Natural killer cell (primary cell): ENCODE measurements around the gene BOD1L1. TPM values are rescaled to one million over a fixed set of nuclear protein-coding genes. Genes with fewer than 3 reads are reported as not detected.

Source experiments
- ATAC-seq, 3 donors: fragments of 150-1000 bp in 2 of 3; fragments of 200-7000 bp in 1 of 3; cut with Tn5 transposase; 1 replicate in 1 of 3; 2 replicates in 2 of 3; pipeline ENCODE4 v1.10.0; 2021; ENCODE audit warnings: mild to moderate bottlenecking in 2 of 3, moderate library complexity in 2 of 3
- DNase-seq, 2 donors: peaks; one replicate each; pipeline versions ENCODE4 v3.0.0 to v3.0.0-alpha.2; 2013 to 2021; ENCODE audit warnings: mixed read lengths in 1 of 2
- H3K27ac ChIP-seq: one replicate; pipeline ENCODE4 v1.5.1; 2013; ENCODE audit warnings: mild to moderate bottlenecking, low read length
- H3K27me3 ChIP-seq: one replicate; pipeline ENCODE4 v1.6.1; 2013; ENCODE audit warnings: low read length; ENCODE audit not compliant: control insufficient read depth, insufficient read depth
- H3K36me3 ChIP-seq: one replicate; pipeline ENCODE4 v1.6.1; 2013; ENCODE audit warnings: low read length; ENCODE audit not compliant: control insufficient read depth, insufficient read depth
- H3K4me1 ChIP-seq: one replicate; pipeline ENCODE4 v1.6.1; 2013; ENCODE audit warnings: low read length; ENCODE audit not compliant: control insufficient read depth, insufficient read depth
- H3K4me3 ChIP-seq: one replicate; pipeline ENCODE4 v1.5.1; 2013; ENCODE audit warnings: low read length
- H3K9me3 ChIP-seq: one replicate; pipeline ENCODE4 v1.6.1; 2013; ENCODE audit warnings: low read length; ENCODE audit not compliant: control insufficient read depth, insufficient read depth
- H3K27ac Mint-ChIP-seq, 2 donors: one replicate each; pipeline ENCODE4 v1.8.0; 2022; ENCODE audit warnings: mild to moderate bottlenecking in 2 of 2, mixed read lengths in 2 of 2, moderate library complexity in 1 of 2
- H3K27me3 Mint-ChIP-seq, 2 donors: one replicate each; pipeline ENCODE4 v1.8.0; 2022; ENCODE audit warnings: low read depth in 2 of 2, mixed read lengths in 2 of 2
- H3K36me3 Mint-ChIP-seq: one replicate; pipeline ENCODE4 v1.8.0; 2022; ENCODE audit warnings: mixed read lengths
- H3K4me1 Mint-ChIP-seq, 2 donors: one replicate each; pipeline ENCODE4 v1.8.0; 2022; ENCODE audit warnings: mixed read lengths in 2 of 2
- H3K4me3 Mint-ChIP-seq: one replicate; pipeline ENCODE4 v1.8.0; 2022; ENCODE audit warnings: mild to moderate bottlenecking, moderate library complexity, mixed read lengths
- H3K9me3 Mint-ChIP-seq, 2 donors: one replicate each; pipeline ENCODE4 v1.8.0; 2022; ENCODE audit warnings: mixed read lengths in 2 of 2
- WGBS: methylation state at CpG from one replicate; pipeline ENCODE4 v1.1.7; 2013; ENCODE audit warnings: missing lambda C conversion rate; ENCODE audit not compliant: insufficient coverage; 5-methylcytosine and 5-hydroxymethylcytosine counted together
- intact Hi-C: fragments of 100-400 bp; cut with micrococcal nuclease; formaldehyde crosslinking; loops from one replicate; pipeline ENCODE4 v1.14.2; 2022
- total RNA-seq, 4 donors: library from RNA; stranded (reverse); fragments of 120-200 nt in 1 of 4; gene quantifications; one replicate each; pipeline versions ENCODE4 v1.2.3 to v1.2.4, GENCODE V29; 2013 to 2022
- TF ChIP-seq, protein P1 (sequence below): fragments of 200-600 bp; IDR thresholded peaks from one replicate; pipeline ENCODE4 v1.8.0; 2022; ENCODE audit warnings: antibody characterized with exemption

The BOD1L1 gene
- total RNA-seq, 3 donors from 2014 or later (not counting 1 experiment from before 2014, with no cell fraction given), result 62.2 to 69.1 (median 67.7) TPM

DNA sequence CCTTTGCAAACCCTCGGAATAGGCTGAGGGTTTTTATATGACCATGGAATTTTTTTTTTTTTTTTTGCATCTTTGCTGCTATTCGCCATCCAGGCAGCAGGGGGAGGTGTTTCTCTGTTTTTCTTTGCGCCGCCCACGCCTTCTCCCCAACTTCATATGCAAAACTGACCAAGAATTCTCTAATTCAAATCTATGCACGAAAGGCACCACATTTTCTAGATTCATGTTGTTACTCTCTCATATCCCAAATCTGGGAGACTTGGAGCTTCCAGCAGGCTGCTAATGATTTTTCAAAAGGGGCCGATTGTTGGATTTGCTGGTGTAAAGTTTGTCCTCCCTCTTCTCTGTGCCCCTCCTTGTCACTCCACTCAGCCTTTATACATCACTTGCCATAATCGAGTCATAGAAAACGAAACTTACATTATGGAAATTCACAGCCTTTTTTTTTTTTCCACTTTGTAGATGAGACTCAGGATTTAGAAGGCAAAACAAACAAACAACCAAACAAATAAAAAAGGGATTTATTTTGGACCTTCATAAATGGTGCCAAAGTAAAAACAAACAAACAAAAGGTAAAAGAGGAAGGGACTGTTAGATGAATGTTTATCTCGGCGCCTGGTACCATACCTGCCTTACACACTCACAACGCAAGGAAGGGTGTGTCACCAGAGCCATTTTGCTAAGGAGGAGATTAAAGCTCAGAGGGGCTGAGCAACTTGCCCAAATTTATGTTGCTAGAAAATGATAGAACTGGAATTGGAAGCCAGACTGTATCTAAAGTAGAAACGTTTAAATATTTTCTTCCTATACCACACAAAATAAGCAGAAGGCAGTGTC, 29.3 kb upstream of the BOD1L1 start:
- intact Hi-C loops, result loop anchor here (10.0 kb wide), 2 partner anchors 1348 to 1508 kb away; partner anchors contain the start of gene CPEB2
- no peaks in the 10 kb centered on the region for H3K36me3 Mint-ChIP-seq
- peak; percentile 51 to 83 for DNase-seq
- Histone ChIP-seq H3K9me3 (no peaks in the 10 kb centered on the region), H3K4me1 (peaks cover 9% of the 10 kb centered on the region), H3K27ac (no peak overlapping the region), H3K27me3 (no peaks in the 10 kb centered on the region), H3K4me3 (peak overlapping the region; percentile 30), H3K36me3 (no peaks in the 10 kb centered on the region)
- TF ChIP-seq, protein P1, sequence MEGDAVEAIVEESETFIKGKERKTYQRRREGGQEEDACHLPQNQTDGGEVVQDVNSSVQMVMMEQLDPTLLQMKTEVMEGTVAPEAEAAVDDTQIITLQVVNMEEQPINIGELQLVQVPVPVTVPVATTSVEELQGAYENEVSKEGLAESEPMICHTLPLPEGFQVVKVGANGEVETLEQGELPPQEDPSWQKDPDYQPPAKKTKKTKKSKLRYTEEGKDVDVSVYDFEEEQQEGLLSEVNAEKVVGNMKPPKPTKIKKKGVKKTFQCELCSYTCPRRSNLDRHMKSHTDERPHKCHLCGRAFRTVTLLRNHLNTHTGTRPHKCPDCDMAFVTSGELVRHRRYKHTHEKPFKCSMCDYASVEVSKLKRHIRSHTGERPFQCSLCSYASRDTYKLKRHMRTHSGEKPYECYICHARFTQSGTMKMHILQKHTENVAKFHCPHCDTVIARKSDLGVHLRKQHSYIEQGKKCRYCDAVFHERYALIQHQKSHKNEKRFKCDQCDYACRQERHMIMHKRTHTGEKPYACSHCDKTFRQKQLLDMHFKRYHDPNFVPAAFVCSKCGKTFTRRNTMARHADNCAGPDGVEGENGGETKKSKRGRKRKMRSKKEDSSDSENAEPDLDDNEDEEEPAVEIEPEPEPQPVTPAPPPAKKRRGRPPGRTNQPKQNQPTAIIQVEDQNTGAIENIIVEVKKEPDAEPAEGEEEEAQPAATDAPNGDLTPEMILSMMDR, result peak; percentile 87
- H3K9me3 Mint-ChIP-seq, result no peaks in the 10 kb centered on the region
- peak overlapping the region in 1 of 2 donors; percentile 73 for H3K27ac Mint-ChIP-seq
- H3K4me1 Mint-ChIP-seq, result peaks cover 13 to 20% of the 10 kb centered on the region in 2 donors
- 3% methylated on average over 9 of the region's 13 CpGs for WGBS
- peak overlapping the region; percentile 61 for H3K4me3 Mint-ChIP-seq
- H3K27me3 Mint-ChIP-seq, result peaks cover 0 to 4% of the 10 kb centered on the region in 2 donors
- ATAC-seq, result peak; percentile 50 to 70 (median 62)

GRCh38 chr4:13654162-13654797, 26.8 kb upstream of the BOD1L1 start:
- Histone ChIP-seq H3K27me3 (no peaks in the 10 kb centered on the region), H3K4me1 (peaks cover 9% of the 10 kb centered on the region), H3K4me3 (peak overlapping the region; percentile 49), H3K9me3 (no peaks in the 10 kb centered on the region), H3K36me3 (no peaks in the 10 kb centered on the region), H3K27ac (no peak overlapping the region)
- peak overlapping the region in 1 of 2 donors; percentile 53 for H3K27ac Mint-ChIP-seq
- peaks cover 13 to 20% of the 10 kb centered on the region in 2 donors for H3K4me1 Mint-ChIP-seq
- TF ChIP-seq, protein P1, result peak; percentile 90
- no peaks in the 10 kb centered on the region for H3K9me3 Mint-ChIP-seq
- H3K27me3 Mint-ChIP-seq, result peaks cover 4% of the 10 kb centered on the region in 2 donors
- peak overlapping the region; percentile 88 for H3K4me3 Mint-ChIP-seq
- H3K36me3 Mint-ChIP-seq, result no peaks in the 10 kb centered on the region
- intact Hi-C loops, result loop anchor here (5.0 to 10.0 kb wide), 3 partner anchors 1351 to 1803 kb away; partner anchors contain the start of gene CPEB2
- DNase-seq, result peak; percentile 76 to 85
- ATAC-seq, result peak; percentile 95 to 98 (median 95)
- WGBS, result 1% methylated on average over 31 of the region's 31 CpGs

DNA sequence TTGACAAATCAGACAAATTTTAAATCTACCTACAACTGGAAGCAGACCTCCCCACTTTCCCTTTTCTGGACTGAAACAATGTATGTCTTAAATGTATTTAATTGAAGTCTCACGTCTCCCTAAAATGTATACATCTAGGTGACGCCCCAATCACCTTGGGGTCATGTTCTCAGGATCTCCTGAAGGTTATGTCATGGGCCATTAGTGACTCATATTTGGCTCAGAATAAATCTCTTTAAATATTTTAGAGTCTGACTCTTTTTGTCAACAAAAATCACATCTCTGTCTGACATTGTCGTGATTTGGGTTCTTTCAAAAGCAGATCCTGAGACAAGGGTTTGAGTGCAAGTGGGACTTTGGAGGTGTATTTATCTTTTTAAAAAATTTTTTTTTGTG, 26.2 kb upstream of the BOD1L1 start:
- TF ChIP-seq, protein P1, result no peak
- peaks cover 13 to 20% of the 10 kb centered on the region in 2 donors for H3K4me1 Mint-ChIP-seq
- H3K4me3 Mint-ChIP-seq, result peak overlapping the region; percentile 88
- peaks cover 9% of the 10 kb centered on the region for H3K4me1 ChIP-seq
- no peaks in the 10 kb centered on the region for H3K9me3 ChIP-seq
- H3K36me3 Mint-ChIP-seq, result no peaks in the 10 kb centered on the region
- no peaks in the 10 kb centered on the region for H3K36me3 ChIP-seq
- 94% methylated on average over 3 of the region's 3 CpGs for WGBS
- no peak overlapping the region for H3K27ac ChIP-seq
- no peaks in the 10 kb centered on the region for H3K27me3 ChIP-seq
- H3K9me3 Mint-ChIP-seq, result no peaks in the 10 kb centered on the region
- ATAC-seq (no peak), DNase-seq (peak in 1 of 2 donors; percentile 3)
- peak overlapping the region in 1 of 2 donors; percentile 53 for H3K27ac Mint-ChIP-seq
- peaks cover 0 to 10% of the 10 kb centered on the region in 2 donors for H3K27me3 Mint-ChIP-seq
- intact Hi-C loops, result loop anchor here (5.0 to 10.0 kb wide), 3 partner anchors 1351 to 1804 kb away; partner anchors contain the start of gene CPEB2
- no peak overlapping the region for H3K4me3 ChIP-seq
